ENCODE results near the gene KCTD21. TPM values are rescaled to one million over a fixed set of nuclear protein-coding genes. Genes with fewer than 3 reads are reported as not detected.

The KCTD21 gene
- total RNA-seq, 4 donors from 2014 or later = 8.7 to 25.2 (median 16.9) TPM

DNA sequence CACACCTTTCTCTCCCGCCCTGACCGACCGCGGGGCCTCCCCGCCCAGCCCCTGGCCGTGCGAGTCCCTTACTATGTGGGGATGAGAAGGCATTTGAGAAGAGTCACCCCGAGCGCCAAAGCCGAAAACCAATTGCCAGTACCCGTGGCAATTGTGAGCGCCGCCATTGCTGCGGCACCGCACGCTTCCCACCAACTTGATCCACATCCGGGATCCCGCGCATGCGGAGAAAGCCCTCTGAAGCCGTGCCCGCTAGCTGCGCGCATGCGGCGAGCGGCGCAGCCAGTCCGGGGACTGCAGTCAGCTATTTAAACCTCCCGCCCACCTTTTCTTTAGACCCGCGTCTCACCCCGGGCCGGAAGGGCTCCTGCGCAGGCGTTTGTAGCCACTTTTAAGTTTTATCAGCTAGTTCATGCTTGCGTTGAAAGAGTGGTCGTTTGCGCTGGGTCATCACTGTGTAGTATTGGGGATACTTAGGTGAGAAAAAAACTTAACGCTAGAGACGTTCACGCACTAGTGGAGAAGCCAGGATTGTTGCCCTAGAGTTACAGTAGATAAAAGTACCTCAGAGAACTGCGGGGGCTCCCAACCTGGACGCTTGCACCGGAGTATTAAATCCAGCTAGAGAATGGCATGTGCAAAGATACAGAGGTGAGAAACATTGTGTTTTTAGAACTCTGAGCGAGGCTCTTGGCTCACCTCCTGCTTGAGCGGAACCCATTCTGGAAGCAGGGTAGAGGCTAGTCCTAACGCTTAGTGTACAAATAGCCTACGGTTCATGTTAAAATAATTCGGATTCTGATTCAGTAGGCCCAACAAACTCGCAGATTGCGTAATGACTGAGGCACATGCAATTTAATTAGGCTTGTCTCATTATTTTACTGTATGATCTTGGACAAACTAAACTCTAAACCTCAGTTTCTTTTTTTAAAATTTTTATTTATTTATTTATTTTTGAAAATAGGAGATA is 48.7 kb downstream of the KCTD21 start, which contains the start of gene ALG8:
ALG8 (minus strand) TSS at position 205 of the 970 bp plus-strand sequence; CDS start at position 167, 38 bp downstream.
- peak within 1 kb of the TSS; percentile 64 to 86 (median 73) for H3K4me3 ChIP-seq
- H3K4me1 ChIP-seq = peaks cover 0 to 9% (median 3%) of the 10 kb centered on the region in 4 donors
- no peaks in the 10 kb centered on the region for H3K9me3 ChIP-seq
- no peaks in the 10 kb centered on the region for H3K27me3 ChIP-seq
- peak within 1 kb of the TSS; percentile 75 to 81 (median 78) for H3K27ac ChIP-seq
- TF ChIP-seq POLR2A (IDR thresholded peaks at IDR 0.05) = peak; percentile 16 to 66
- TF ChIP-seq, protein P1, sequence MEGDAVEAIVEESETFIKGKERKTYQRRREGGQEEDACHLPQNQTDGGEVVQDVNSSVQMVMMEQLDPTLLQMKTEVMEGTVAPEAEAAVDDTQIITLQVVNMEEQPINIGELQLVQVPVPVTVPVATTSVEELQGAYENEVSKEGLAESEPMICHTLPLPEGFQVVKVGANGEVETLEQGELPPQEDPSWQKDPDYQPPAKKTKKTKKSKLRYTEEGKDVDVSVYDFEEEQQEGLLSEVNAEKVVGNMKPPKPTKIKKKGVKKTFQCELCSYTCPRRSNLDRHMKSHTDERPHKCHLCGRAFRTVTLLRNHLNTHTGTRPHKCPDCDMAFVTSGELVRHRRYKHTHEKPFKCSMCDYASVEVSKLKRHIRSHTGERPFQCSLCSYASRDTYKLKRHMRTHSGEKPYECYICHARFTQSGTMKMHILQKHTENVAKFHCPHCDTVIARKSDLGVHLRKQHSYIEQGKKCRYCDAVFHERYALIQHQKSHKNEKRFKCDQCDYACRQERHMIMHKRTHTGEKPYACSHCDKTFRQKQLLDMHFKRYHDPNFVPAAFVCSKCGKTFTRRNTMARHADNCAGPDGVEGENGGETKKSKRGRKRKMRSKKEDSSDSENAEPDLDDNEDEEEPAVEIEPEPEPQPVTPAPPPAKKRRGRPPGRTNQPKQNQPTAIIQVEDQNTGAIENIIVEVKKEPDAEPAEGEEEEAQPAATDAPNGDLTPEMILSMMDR (IDR thresholded peaks at IDR 0.05) = peak in 1 of 6 experiments; percentile 8
- H3K36me3 ChIP-seq = no peaks in the 10 kb centered on the region
- peak; percentile 90 to 98 (median 94) for DNase-seq

DNA sequence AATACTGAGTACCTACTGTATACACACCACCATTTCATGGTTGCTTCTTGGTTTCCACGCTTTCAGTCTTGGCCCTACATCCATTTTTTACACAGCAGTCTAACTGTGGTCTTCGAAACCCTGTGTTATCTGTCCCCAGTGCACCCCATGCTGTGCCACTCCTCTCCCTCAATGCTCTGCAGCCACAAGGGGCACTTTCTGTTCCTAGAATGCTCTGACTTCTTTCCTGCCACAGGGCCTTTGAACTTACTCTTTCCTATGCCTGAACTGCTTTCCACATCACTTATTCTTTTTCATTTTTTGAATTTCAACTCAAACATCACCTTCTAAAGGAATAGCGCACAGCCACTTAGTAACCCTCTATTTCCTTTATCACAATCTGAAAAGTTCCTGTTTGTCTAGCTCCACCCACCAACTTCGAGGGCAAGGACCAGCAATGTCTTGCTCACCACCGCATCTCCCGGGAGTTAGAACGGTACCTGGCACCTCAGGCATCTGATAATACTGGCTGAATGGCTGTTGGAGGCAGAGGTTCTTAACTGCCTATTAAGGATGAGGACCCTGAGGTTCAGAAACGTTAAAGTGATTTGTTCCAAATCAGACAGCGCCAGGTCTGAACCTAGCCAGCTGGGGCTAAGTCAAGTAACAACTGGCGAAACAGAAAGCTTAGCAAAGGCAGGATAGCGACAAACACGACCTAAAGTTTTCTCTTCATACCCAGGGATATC is 49.6 kb downstream of the KCTD21 start:
- H3K27ac ChIP-seq = peak overlapping the region; percentile 75 to 81 (median 78)
- TF ChIP-seq, protein P1 (IDR thresholded peaks at IDR 0.05) = no peak
- no peak for TF ChIP-seq POLR2A (IDR thresholded peaks at IDR 0.05)
- H3K27me3 ChIP-seq = no peaks in the 10 kb centered on the region
- DNase-seq = peak in 1 of 3 donors; percentile 52
- H3K4me1 ChIP-seq = peaks cover 0 to 9% (median 3%) of the 10 kb centered on the region in 4 donors
- H3K4me3 ChIP-seq = peak overlapping the region; percentile 64 to 86 (median 73)
- no peaks in the 10 kb centered on the region for H3K9me3 ChIP-seq
- peaks cover 0 to 3% (median 0%) of the 10 kb centered on the region in 3 donors for H3K36me3 ChIP-seq

DNA sequence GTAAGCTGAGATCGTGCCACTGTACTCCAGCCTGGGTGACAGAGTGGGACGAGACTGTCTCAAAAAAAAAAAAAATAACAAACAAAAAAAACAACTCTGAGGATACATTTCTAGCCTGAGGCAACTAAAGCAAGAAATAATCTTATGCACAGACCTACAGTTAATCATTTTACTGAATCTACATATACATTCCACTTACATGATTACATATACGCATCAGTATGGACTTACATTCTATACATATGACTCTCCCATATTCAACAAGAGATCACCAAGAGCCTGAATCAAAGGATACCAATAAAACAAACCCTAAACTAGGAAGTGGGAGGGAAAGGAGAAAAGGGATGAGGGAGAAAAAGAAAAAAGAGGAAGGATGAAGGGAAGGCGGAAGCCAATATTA is 50.1 kb downstream of the KCTD21 start:
- Histone ChIP-seq H3K9me3 (no peaks in the 10 kb centered on the region), H3K36me3 (peaks cover 0 to 3% (median 0%) of the 10 kb centered on the region in 3 donors), H3K27ac (no peak overlapping the region), H3K4me1 (peaks cover 0 to 9% (median 3%) of the 10 kb centered on the region in 4 donors), H3K27me3 (no peaks in the 10 kb centered on the region), H3K4me3 (peak overlapping the region in 1 of 4 donors; percentile 86)
- TF ChIP-seq POLR2A (IDR thresholded peaks at IDR 0.05) = no peak
- TF ChIP-seq, protein P1 (IDR thresholded peaks at IDR 0.05) = no peak
- DNase-seq = no peak

DNA sequence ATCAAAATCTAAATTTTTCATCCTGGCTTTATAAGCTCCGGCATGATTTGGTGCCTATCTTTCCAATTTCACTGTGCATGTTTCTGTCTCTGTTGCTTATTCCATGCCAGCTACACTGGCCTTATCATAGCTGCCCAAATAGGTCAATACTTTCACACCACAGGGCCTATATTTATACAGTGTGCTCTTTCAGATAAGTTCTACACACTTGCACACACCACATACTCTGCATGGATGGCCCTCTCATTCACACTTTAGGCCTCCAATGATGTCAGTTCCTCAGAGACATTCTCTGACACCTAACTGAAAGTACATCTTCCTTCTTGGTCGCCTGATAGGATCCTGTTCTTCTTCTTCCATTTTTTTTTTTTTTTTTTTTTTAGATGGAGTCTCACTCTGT is 56.0 kb downstream of the KCTD21 start:
- DNase-seq = no peak
- TF ChIP-seq POLR2A (IDR thresholded peaks at IDR 0.05) = no peak
- TF ChIP-seq, protein P1 (IDR thresholded peaks at IDR 0.05) = no peak
- no peaks in the 10 kb centered on the region for H3K4me1 ChIP-seq
- no peaks in the 10 kb centered on the region for H3K27me3 ChIP-seq
- H3K27ac ChIP-seq = no peak overlapping the region
- H3K9me3 ChIP-seq = no peaks in the 10 kb centered on the region
- H3K4me3 ChIP-seq = no peak overlapping the region
- H3K36me3 ChIP-seq = peaks cover 0 to 3% (median 0%) of the 10 kb centered on the region in 3 donors

DNA sequence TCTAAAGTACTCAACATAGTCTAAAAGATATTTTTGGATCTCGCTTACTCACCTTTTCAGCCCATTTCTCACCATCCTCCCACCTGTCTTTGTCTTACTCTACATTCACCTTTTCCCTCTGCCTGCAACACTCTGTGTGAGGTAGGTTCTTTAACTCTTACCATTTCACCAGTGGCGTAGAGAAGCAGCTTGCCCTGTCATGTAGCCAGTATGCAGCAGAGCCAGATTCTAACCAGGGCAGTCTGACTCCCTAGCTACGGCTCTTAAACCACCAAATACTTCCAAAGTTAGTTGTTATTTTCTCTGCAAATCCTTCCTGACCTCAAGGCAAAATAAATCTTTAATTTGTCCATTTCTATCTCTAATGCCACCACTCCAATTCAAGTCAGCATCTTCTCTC is 56.5 kb downstream of the KCTD21 start:
- Histone ChIP-seq H3K9me3 (no peaks in the 10 kb centered on the region), H3K27ac (no peak overlapping the region), H3K4me3 (no peak overlapping the region), H3K27me3 (no peaks in the 10 kb centered on the region), H3K4me1 (no peaks in the 10 kb centered on the region), H3K36me3 (peaks cover 0 to 3% (median 0%) of the 10 kb centered on the region in 3 donors)
- TF ChIP-seq POLR2A (IDR thresholded peaks at IDR 0.05) = no peak
- TF ChIP-seq, protein P1 (IDR thresholded peaks at IDR 0.05) = no peak
- no peak for DNase-seq
